ENCODE data around the gene XRCC1. TPM values are rescaled to one million over a fixed set of nuclear protein-coding genes. Genes with fewer than 3 reads are reported as not detected.

XRCC1 gene
- total and polyA plus RNA-seq, 10 of the 15 experiments (the other 5 are each of a cell fraction or from before 2014, with no cell fraction given): 2.0 to 51.1 (median 33.7) TPM

- TF ChIP-seq E4F1 (IDR thresholded peaks at IDR 0.05; ENCODE audit: borderline replicate concordance, partially characterized antibody) (no peak), ZBTB40 (IDR thresholded peaks at IDR 0.05; ENCODE audit: borderline replicate concordance) (peak; percentile 13; the same call in 1 of the 2 replicates), E2F4 (IDR thresholded peaks at IDR 0.05; ENCODE audit: low read depth, low read length) (no peak), ZBTB11 (CRISPR knock-in tag; IDR thresholded peaks at IDR 0.05) (no peak), ZNF622 (IDR thresholded peaks at IDR 0.05) (no peak), SUZ12 (IDR thresholded peaks at IDR 0.05; ENCODE audit: unreplicated experiment) (no peak), MTA2 (IDR thresholded peaks at IDR 0.05; ENCODE audit: low read depth) (peak; percentile 29; the same call in 1 of the 2 replicates), DPF2 (IDR thresholded peaks at IDR 0.05) (peak; percentile 15; the same call in 1 of the 2 replicates), JUND (IDR thresholded peaks at IDR 0.05; ENCODE audit: low read depth, low read length) (no peak), KAT2A (conservative IDR thresholded peaks at IDR 0.05; ENCODE audit: control insufficient read depth, low read depth, low read length) (no peak), MAX (IDR thresholded peaks at IDR 0.05; ENCODE audit: low read depth, low read length) (no peak), BCL3 (IDR thresholded peaks at IDR 0.05; ENCODE audit: borderline replicate concordance, insufficient read depth, low read depth, low read length, poor library complexity, severe bottlenecking) (no peak), GATAD2B (conservative IDR thresholded peaks at IDR 0.05; ENCODE audit: low read depth) (0 out of 2 replicates have a peak, but pooled peaks have one; percentile 26), SREBF1 (IDR thresholded peaks at IDR 0.05; ENCODE audit: low read length) (no peak)
These were observed 70.7 kb downstream of the XRCC1 start, which contains the start of gene PHLDB3 (continued) for GRCh38 chr19:43504426-43505185.

Data from GM12878 (cell line).